Liver (tissue), 3 donors: ENCODE results near the gene ZDHHC14.

Experiments
- EGR1 ChIP-seq, 2 donors: IDR thresholded peaks; 2 replicates each; pipeline ENCODE4 v1.6.1; 2016 to 2018; ENCODE audit warnings: antibody characterized with exemption in 2 of 2, low read depth in 2 of 2
- FOXA1 ChIP-seq: IDR thresholded peaks from 2 replicates; pipeline ENCODE4 v1.6.1; 2016; ENCODE audit warnings: antibody characterized with exemption
- GABPA ChIP-seq, 2 donors: IDR thresholded peaks in 1 of 2; conservative IDR thresholded peaks in 1 of 2; 2 replicates each; pipeline ENCODE4 v1.6.1; 2016; ENCODE audit warnings: antibody characterized with exemption in 2 of 2, mild to moderate bottlenecking in 1 of 2, moderate library complexity in 1 of 2
- JUND ChIP-seq, 2 donors: IDR thresholded peaks; 2 replicates each; pipeline ENCODE4 v1.6.1; 2016; ENCODE audit warnings: antibody characterized with exemption in 2 of 2
- RAD21 ChIP-seq, 2 donors: IDR thresholded peaks; 2 replicates each; pipeline ENCODE4 v1.6.1; 2016; ENCODE audit warnings: antibody characterized with exemption in 2 of 2, mild to moderate bottlenecking in 2 of 2
- RXRA ChIP-seq, 2 donors: IDR thresholded peaks; 2 replicates each; pipeline ENCODE4 v1.6.1; 2017 to 2018; ENCODE audit warnings: antibody characterized with exemption in 2 of 2, mild to moderate bottlenecking in 1 of 2
- SP1 ChIP-seq: IDR thresholded peaks from 2 replicates; pipeline ENCODE4 v1.6.1; 2018; ENCODE audit warnings: antibody characterized with exemption, mild to moderate bottlenecking
- TAF1 ChIP-seq: conservative IDR thresholded peaks from 2 replicates; pipeline ENCODE4 v1.6.1; 2016; ENCODE audit warnings: antibody characterized with exemption, mild to moderate bottlenecking
- YY1 ChIP-seq: IDR thresholded peaks from 2 replicates; pipeline ENCODE4 v1.6.1; 2016; ENCODE audit warnings: antibody characterized with exemption, mild to moderate bottlenecking
- TF ChIP-seq, protein P1 (sequence below): fragments of 150-350 bp; IDR thresholded peaks from 2 replicates; pipeline ENCODE4 v1.5.1; 2017; ENCODE audit warnings: improper control_type of control experiment, low read depth, low read length; ENCODE audit not compliant: missing input control
- TF ChIP-seq, protein P2 (sequence below): IDR thresholded peaks from 2 replicates; pipeline ENCODE4 v1.6.1; 2016; ENCODE audit warnings: antibody characterized with exemption
- TF ChIP-seq, protein P3 (sequence below): IDR thresholded peaks from 2 replicates; pipeline ENCODE4 v1.6.1; 2016; ENCODE audit warnings: antibody characterized with exemption
- TF ChIP-seq, protein P4 (sequence below): IDR thresholded peaks from 2 replicates; pipeline ENCODE4 v1.6.1; 2016; ENCODE audit warnings: antibody characterized with exemption, mild to moderate bottlenecking
- TF ChIP-seq, protein P5 (sequence below): IDR thresholded peaks from 2 replicates; pipeline ENCODE4 v1.6.1; 2016; ENCODE audit warnings: antibody characterized with exemption
- donor health status: healthy.
- donor health status: healthy.

DNA sequence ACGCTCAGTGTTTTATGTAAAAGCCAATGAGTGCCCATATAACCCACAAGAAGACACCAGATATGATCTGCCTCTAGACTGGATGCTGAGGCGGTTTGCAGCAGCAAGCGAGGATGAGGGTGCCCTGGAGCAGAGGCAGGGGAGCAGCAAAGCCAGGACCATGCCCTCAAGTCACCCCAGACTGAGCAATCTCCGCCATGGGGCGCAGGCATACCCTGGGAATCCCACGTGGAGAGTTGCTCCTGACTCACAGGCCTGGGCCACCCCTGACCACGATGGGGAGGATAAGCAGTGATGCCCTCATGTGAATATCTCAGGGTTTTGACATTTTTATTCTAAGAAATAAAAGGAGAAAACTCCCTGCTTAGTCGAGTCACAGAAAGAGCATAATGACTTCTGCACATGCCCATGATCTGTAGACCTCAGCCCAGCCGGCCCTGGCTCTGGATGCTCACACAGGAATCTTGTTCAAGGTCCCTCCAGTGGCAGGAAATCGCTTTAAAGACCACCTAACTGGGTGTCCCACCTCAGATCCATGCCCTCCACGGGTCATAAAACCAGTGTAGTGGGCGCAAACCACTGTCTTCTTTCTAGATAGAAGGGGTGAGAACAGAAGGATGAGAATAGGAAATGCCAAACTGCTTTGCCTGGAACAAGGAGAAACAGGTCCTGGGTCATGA is 303.8 kb downstream of the ZDHHC14 start:
- TF ChIP-seq, protein P1, sequence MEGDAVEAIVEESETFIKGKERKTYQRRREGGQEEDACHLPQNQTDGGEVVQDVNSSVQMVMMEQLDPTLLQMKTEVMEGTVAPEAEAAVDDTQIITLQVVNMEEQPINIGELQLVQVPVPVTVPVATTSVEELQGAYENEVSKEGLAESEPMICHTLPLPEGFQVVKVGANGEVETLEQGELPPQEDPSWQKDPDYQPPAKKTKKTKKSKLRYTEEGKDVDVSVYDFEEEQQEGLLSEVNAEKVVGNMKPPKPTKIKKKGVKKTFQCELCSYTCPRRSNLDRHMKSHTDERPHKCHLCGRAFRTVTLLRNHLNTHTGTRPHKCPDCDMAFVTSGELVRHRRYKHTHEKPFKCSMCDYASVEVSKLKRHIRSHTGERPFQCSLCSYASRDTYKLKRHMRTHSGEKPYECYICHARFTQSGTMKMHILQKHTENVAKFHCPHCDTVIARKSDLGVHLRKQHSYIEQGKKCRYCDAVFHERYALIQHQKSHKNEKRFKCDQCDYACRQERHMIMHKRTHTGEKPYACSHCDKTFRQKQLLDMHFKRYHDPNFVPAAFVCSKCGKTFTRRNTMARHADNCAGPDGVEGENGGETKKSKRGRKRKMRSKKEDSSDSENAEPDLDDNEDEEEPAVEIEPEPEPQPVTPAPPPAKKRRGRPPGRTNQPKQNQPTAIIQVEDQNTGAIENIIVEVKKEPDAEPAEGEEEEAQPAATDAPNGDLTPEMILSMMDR: no peak
- TF ChIP-seq YY1 (no peak), RAD21 (IDR thresholded peaks at IDR 0.05) (no peak), FOXA1 (no peak), TAF1 (no peak), JUND (IDR thresholded peaks at IDR 0.05) (no peak), SP1 (no peak), RXRA (IDR thresholded peaks at IDR 0.05) (no peak), EGR1 (IDR thresholded peaks at IDR 0.05; ENCODE audit: low read depth in 2 of 2) (no peak), GABPA (IDR thresholded peaks at IDR 0.05 in 1 of 2, conservative IDR thresholded peaks at IDR 0.05 in 1 of 2) (no peak)
- TF ChIP-seq, protein P2, sequence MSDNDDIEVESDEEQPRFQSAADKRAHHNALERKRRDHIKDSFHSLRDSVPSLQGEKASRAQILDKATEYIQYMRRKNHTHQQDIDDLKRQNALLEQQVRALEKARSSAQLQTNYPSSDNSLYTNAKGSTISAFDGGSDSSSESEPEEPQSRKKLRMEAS: no peak
- TF ChIP-seq, protein P3, sequence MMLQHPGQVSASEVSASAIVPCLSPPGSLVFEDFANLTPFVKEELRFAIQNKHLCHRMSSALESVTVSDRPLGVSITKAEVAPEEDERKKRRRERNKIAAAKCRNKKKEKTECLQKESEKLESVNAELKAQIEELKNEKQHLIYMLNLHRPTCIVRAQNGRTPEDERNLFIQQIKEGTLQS: no peak
- TF ChIP-seq, protein P4, sequence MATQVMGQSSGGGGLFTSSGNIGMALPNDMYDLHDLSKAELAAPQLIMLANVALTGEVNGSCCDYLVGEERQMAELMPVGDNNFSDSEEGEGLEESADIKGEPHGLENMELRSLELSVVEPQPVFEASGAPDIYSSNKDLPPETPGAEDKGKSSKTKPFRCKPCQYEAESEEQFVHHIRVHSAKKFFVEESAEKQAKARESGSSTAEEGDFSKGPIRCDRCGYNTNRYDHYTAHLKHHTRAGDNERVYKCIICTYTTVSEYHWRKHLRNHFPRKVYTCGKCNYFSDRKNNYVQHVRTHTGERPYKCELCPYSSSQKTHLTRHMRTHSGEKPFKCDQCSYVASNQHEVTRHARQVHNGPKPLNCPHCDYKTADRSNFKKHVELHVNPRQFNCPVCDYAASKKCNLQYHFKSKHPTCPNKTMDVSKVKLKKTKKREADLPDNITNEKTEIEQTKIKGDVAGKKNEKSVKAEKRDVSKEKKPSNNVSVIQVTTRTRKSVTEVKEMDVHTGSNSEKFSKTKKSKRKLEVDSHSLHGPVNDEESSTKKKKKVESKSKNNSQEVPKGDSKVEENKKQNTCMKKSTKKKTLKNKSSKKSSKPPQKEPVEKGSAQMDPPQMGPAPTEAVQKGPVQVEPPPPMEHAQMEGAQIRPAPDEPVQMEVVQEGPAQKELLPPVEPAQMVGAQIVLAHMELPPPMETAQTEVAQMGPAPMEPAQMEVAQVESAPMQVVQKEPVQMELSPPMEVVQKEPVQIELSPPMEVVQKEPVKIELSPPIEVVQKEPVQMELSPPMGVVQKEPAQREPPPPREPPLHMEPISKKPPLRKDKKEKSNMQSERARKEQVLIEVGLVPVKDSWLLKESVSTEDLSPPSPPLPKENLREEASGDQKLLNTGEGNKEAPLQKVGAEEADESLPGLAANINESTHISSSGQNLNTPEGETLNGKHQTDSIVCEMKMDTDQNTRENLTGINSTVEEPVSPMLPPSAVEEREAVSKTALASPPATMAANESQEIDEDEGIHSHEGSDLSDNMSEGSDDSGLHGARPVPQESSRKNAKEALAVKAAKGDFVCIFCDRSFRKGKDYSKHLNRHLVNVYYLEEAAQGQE: no peak
- TF ChIP-seq, protein P5, sequence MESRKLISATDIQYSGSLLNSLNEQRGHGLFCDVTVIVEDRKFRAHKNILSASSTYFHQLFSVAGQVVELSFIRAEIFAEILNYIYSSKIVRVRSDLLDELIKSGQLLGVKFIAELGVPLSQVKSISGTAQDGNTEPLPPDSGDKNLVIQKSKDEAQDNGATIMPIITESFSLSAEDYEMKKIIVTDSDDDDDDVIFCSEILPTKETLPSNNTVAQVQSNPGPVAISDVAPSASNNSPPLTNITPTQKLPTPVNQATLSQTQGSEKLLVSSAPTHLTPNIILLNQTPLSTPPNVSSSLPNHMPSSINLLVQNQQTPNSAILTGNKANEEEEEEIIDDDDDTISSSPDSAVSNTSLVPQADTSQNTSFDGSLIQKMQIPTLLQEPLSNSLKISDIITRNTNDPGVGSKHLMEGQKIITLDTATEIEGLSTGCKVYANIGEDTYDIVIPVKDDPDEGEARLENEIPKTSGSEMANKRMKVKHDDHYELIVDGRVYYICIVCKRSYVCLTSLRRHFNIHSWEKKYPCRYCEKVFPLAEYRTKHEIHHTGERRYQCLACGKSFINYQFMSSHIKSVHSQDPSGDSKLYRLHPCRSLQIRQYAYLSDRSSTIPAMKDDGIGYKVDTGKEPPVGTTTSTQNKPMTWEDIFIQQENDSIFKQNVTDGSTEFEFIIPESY: no peak
